HT-29 (cell line): ENCODE measurements around the gene UGT1A3. TPM values are rescaled to one million over a fixed set of nuclear protein-coding genes. Genes with fewer than 3 reads are reported as not detected.

Source experiments
- DNase-seq: peaks from one replicate; pipeline ENCODE4 v3.0.0-alpha.2; 2015; ENCODE audit warnings: low spot score
- total RNA-seq: library from RNA; depleted of rRNA; stranded (reverse); fragments of >200 nt; shearing (Covaris generic); gene quantifications from 2 replicates; pipeline ENCODE4 v1.2.3, GENCODE V29; 2014

UGT1A3 gene
- total RNA-seq, 1 experiment from 2014 or later = 1.2 TPM

DNA sequence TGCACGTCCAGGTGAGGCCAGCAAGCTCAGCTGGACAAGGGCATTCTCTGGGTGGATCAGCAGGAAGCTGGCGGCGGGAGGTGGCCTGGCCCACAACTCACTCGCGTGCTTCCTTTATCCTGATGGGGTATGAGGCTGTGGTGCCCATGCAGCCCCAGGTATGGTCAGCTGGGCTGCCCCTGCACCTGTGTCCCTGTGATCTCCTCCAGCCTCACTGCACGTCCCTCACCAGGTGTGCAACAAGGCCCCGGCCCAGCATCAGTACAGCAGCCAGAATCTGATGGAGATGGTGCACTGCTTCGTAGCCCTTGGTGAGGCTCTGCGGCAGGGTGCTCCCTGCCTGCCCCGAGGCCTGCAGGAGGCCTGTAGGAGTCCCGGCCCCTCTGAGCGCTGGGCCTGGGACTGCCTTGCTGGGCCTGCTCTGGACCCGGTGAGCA is 66.9 kb downstream of the UGT1A3 start:
- no peak for DNase-seq

DNA sequence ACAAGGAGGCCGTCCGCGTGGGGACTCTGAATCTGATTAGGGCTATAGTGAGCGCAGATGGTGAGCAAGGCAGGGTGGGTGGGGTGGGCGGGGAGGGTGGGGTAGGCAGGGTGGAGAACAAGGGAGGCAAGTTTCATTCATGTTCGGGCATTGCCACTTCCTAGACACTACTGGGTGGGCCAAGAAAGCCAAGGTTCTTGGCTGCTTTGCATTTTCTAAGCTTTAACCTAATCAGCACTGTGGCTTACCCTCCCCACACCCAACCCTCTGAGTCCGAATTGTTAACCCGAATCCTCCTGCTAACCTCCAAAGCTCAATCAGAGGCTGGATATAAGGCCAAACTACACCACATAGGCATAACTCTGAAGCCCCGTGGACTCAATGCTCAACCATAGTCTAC is 67.4 kb downstream of the UGT1A3 start:
- DNase-seq = no peak

DNA sequence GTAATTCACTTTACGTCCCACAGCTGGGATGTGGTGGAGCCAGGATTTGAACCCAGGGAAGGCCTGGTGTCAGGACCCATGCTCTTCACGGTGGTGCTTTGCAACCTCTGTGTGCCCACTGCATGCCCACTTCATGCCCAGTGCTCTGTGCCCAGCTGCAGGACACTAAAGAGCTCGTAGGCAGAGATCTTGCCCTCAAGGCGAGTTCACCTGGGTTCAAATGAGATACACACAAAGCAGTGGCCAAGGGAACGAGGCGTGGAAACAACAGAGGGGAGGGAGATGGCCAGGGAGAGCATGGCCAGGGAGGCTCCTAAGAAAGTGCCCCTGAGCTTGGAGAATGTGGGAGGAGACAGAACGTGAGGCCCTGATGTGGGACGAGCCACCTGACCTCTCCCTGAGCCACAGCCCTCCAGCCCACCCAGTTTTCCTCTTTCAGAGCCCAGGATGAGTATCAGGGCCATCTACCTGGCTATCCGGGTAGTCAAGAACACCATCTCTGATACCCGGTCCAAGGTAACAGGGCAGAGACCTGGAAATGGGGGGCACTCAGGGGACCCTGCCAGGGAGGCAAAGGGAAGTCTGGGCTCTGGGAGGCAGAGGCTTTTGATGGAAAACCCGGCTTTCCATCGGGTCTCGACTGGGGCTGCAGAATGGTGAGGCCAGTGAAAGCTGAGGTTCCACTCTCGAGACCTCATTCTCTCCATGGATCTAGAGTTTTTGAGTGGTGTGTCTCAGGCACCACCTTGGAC is 69.7 kb downstream of the UGT1A3 start:
- no peak for DNase-seq

DNA sequence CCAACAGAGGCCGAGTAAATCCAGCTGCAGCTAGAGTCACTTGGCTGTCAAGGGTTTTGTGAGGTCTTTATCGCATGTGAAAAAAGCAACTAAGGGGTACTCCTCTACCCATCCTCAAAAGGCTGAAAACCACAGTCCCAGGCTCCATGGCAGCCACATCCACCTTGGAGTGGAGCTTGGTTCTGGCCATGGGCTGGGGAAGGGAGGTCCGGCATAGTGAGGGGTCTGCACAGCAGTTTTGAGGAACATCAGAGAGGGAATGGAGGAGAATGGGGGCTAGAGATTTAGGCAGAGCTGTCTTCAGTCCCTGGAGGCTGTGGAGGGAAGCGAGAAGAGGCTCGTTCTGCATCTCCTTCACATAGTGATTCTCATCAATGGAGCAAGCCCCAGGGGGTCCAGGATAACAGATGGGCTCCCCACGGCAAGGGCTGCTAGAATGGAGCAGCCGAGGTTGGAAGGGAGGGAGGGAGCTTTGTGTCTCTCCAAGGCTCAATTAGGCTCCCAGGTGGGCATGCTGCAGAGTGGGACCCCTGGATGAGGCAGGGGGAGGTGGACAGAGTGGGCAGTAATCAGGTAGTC is 70.3 kb downstream of the UGT1A3 start:
- DNase-seq = no peak

DNA sequence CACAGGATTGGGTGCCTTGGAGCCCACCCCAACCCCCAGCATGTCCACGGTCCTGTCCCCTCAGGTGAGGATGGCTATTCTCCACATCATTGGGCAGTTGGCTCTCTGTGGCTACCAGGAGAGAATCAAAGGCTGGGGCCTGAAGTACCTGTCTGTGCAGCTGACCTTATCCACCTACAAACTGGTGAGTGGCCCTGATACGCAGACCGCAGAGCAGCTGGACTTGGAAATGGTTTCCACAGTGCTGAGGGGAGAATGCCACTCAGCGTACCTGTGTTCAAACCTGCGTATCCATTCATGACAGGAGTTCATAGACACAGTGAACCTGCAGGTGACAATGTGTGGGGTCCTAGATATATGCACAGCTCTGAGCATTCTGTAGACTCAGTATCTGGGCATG is 70.9 kb downstream of the UGT1A3 start:
- no peak for DNase-seq

DNA sequence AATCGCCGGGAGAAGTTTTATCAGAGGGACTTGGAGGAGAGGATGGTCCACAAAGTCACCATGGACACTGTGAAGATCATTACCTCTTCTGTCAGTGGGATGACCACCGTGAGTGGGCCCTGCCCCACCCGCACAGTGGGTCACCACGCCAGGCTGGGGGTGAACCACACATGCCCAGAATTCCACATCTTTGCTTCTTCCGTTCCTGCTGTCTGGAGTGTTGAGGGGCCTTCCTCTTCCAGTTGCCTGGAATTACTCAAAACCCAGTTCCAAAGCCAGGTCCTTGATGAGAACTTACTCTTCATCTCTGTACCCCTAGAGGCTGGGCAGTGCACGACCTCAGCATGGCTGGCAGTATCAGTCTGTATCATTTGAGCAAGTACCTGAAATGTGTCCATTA is 71.4 kb downstream of the UGT1A3 start:
- DNase-seq = no peak

DNA sequence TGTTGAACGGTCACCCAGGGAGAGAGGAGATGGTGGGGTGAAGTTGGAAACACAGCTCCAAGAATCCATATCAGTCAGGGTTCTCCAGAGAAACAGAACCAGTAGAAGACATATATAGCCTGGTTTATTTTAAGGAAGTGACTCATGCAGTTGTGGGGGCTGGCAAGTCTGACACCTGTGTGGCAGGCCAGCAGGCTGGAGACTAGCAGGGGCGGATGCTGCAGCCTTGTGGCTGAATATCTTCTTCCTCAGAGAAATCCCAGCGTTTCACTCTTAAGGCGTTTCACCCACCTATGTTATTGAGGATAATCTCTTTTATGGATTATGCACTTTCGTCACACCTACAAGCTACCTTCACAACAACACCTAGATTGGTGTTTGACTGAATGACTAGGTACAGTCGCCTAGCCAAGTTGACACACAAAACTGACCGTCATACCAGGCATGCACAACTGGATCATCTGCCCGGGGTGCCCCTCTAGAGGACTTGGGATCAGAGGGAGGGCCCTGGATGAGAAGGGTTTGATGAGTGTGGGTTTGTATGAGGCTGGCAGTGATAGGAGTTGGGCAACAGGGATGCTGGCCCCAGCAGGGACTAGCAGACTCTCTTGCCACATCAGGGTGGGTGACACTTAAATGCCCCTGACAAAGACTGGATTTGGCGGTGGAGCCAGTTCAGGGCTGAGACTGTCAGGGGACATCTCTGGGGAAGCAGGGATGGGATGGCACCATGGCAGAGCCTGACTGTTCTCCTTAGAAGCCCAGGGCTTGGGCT is 72.7 kb downstream of the UGT1A3 start:
- peak; percentile 80 for DNase-seq

DNA sequence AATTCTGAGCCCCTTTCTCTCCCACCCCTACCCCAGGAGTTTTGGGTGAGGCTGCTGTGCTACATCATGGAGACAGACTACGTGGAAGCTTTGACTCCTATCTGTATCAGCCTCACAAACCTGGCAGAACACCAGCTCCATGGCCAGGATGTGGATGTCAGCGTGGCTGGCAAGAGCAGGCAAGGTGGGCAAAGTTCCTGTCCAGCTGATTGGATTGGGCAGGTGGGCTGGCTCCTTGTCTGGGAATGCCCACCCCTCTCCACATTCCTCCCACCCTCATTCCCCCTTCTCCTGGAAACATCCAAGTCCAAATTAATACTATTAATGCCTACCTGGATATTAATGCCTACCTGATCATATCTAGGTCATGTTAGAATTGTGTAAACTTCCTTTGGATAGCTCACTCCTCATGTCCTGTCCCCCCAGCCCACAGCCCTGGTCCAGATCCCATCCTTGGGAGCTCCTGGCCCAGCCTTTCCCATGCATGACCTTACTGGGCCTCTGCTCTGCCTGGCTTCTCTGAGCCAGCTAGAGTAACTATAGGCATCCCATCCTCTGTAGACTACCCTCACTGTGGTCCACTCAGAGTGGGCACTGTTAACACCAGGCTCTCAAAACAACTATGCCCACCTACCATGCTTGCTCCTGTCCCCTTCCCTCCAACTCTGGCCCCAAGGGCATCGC is 73.4 kb downstream of the UGT1A3 start:
- DNase-seq = no peak

DNA sequence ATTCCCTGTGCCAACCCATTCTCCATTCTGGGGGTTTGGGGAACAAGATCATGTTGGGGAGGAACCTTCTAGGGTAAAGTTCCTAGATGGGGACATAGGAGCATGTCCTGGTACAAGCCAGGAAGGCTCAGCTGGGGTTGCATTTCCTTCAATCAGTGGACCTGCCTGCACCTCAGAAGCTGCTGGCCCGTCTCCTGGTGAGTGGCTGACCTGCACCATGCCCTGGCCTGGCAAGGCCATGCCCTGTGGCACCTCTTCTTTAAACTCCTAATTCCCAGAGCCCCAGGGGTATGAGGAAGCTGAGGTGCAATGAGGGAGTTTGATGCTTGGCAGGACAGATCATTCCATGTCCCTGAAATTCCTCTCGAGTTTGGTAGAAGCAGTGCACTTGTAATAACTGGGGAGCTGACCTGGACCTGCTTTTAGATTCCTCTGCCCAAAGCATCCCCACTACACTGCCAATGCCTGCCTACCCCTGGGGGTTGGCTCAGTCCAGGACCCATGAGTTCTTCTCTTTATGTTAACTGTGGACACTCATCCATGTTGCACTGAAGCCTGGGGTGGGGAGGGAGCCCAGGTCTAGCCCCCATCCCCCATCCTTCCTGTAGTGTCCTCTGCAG is 74.6 kb downstream of the UGT1A3 start:
- no peak for DNase-seq

DNA sequence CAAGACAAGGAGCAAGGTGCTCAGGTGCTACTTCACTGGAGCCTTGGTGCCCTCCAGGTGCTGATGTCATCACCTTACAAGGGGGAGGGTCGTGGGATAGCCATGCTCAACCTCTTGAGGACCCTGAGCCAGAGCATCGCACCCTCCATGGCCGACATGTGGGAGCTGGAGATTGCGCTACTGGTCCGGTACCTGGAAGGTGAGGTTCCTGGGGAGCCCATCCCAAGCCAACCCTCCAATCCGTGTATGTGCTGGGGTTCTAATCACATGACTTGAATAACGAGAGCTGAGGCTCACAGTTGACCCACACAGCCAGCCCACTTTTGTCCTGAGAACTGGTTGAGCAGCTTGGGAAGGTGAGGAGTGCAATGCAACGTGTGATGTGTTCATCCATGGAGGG is 75.2 kb downstream of the UGT1A3 start:
- no peak for DNase-seq

DNA sequence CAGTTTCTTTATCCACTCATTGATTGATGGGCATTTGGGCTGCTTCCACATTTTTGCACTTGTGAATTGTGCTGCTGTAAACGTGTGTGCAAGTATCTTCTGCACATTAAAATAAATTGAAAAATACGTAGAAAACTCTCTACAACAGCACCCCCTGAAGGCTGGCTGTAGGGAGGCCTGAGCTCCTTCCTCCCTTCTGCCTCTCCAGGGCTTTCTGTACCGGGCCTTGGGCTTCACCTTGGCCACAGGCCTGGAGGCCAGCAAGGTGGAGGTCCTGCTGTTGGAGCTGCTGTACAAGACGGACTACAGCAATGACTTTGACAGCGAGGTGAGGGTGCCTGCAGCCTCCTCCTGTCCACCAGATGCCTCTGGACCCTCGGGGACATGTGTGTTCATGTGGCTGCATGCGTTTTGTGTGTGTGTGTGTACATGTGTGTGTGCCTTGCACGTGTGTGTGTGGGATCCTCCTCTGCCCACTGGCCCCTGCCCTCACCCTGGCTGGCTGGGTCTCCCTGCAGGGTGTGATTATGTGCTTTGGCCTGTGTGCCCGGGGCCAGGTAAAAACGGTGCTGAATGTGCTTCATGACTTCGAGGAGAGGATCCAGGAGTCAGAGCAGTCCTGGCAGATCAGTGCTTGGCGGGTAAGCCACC is 78.5 kb downstream of the UGT1A3 start:
- no peak for DNase-seq

DNA sequence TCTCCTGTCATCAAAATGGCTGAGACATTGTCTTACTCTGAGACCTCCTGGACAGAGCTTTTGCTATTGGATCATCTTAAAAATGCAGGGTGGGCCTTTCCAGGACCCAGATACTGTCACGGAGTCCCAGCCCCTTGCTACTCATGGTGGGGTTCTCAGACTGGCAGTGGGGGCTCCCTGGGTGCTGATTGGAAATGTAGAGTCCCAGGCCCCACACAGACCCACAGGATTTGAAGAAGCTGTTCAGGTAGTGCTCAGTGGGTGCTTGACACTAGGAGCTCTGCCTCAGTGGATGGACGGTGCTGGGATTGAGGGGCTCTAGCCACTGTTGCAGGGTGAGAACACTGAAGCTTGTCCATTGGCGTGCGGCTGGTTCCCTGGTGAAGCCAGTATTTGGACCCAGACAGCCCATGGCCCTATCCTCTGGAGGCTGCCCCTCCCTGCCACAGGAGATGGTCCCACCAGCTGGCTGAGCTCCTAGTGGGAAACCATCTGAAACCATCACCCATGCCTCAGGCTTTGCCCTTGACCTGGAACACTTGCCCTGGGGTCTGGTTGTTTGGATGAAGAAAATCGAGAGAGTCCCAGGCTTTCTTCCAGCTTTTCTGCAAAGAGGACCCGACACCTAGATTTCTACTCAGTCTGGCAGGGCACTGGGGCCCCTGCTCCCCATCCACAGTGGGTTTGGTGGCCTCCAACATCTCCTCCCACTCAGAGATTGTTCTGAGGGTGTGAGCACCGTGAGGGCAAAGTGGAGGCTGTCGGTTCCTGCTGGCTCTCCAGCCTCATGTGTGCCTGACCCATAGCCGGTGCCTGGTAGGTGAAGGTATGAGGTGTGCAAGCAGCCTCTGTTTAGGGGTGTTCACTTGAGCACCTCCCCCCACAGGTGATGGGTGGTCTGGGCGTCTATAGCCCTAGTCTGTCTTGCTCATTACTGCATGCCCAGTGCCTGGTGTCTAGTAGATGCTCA is 79.4 kb downstream of the UGT1A3 start:
- DNase-seq = no peak

DNA sequence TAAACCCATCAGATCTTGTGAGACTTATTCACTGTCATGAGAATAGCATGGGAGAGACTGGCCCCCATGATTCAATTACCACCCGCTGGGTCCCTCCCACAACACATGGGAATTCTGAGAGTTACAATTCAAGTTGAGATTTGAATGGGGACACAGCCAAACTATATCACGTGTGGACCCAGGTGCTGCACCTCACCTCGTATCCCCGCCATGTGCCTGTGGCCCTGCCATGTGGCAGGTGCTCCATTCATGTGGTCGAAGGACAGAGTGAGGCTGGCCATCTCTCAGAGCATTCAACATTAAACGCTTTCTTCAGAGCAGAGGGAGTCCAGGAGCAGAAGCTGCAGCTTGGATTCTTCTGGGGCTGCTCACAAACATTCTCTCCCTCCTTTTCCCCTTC is 81.5 kb downstream of the UGT1A3 start:
- no peak for DNase-seq

DNA sequence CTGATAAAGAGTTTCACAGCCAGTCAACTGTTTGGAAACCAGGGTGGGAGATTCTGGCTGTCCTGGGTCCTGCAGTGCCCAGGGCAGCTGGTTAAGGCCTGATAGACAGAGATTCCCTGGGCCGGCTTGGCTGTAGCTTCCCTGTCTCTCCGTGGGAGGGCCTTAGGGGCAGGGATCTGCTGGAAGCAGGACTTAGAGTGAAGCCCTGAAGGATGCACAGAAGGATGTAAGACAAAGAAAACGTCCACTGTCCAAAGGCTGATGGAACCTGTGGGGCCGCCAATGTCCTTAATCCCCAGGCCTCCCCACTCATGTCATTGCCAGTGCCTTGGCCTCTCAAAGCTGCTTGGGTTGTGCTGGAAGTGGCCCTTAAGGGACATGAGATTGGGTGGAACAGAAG is 82.2 kb downstream of the UGT1A3 start:
- DNase-seq = no peak

DNA sequence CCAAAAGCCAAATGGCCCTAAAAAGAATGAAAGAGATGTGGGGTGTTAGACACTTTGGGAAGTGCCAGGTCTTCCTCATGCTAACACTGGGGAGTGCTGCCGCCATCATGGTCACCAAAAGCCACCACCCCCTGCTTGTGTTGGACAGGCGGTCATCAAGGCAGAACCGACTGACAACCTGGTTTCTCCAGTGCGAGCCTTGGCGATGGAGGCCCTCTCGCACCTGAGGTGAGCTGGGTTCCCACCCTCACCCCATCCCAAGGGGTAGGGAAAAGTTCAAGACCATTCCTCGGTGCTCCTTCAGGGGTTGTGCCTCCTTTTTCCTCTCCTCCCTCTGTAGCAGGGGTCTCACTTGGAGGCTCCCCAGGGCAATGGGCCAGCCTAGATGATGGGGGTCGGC is 82.9 kb downstream of the UGT1A3 start:
- no peak for DNase-seq

DNA sequence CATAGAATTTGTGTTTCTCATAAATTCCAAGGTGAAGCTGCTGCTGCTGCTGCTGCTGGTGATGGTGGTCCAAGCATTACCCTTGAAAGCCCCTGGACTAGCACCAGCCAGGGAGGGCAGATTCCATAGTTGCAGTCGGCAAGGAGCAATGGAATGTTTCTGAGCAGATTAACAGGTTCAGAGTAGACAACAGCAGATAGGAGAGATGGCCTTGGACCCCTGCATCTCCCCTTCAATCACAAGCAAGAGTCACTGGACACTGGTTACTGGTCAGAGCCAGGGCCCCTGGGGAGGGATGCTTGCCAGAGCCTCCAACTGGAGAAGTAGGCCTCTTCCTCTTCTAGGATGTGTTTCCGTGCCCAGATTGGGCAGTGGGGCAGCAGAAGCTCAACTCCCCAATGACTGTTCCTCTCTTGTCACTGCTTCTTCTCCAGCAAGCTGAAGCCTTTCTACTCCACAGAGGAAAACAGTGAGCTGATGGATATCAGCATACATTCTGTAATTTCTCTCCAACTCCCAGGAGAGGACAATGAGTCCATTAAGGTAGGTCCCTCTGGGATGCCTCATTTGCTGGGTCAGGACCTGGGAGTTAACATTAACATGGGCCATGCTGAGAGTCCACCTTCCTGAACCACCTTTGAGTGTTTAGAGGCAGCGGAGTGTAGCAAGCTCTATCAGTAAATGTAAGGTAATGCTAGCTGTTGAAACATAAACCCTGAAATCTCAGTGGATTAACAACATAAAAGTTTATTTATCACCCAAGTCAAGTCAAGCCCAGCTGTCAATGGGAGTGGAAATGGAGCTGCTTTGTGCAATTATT is 84.6 kb downstream of the UGT1A3 start:
- no peak for DNase-seq

DNA sequence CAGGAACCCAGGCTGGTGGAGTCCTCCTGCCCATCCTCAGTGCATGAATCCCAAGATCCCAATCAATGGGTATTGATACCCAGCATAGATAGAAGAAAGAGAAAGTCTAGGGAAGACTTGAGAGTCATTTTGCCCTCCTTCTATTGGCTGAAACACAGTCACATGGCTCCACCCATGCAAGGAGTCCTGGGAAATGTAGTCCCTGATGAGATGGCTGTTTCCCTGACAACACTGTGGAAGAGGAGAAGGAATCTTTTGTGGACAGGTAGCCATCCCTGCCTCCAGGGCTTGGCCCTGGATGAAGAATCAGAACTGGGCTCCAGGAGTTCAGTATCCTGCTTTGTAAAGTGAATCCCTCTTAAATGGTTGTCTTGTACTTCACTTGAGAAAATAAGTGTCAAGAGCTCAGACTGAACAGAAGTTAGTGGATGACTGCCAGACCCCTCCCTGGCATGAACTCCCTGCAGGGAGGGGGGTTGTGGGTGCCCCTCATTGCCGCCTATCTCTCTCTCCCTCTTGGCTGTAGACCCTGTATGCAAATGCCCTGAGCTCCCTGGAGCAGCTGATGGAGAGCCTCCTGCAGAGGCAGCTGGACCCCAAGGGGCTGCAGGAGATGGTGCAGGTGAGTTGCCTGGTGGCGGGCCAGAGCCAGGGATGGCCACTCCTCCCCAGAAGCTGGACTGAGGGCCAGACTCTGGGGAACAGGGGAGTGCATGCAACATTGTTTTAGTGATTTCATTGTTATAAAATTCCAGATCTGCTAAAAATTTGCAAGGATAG is 85.4 kb downstream of the UGT1A3 start:
- DNase-seq = peak; percentile 47

DNA sequence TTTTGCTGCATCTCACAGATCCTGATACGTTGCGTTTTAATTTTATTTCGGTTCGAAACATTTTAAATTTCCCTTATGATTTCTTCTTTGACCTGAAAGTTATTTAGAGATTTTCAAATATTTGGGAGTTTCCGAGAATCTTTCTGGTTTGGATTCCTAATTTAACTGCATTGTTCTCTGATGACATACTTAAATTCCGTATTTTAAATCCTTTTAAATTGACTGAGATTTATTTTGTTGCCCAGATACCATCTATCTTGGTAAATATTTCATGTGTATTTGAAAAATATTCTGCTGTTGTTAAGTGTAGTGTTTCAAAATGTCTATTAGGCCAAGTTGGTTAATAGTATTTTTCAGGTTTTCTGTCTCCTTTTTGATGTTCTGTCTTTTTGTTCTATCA is 87.0 kb downstream of the UGT1A3 start:
- no peak for DNase-seq
